T47D (cell line): ENCODE results near the gene PLEKHO1.
"Not testable (repeated sequence)": the region's sequence is repeated elsewhere in the genome, so short reads cannot be mapped to it uniquely, and the experiment has no call there.

ENCODE experiments used
- DNase-seq, 2 experiments: peaks; one replicate each; pipeline versions ENCODE4 v3.0.0 to v3.0.0-alpha.2; 2011 to 2012; ENCODE audit warnings: low read depth in 1 of 2, low spot score in 1 of 2
- JUND ChIP-seq: IDR thresholded peaks from 2 replicates; pipeline ENCODE4 v1.6.1; 2012; ENCODE audit warnings: low read depth
- in situ Hi-C: cut with HindIII; loops from 2 replicates; pipeline ENCODE4 v1.10.0; 2016; ENCODE audit warnings: low sequenced_read_pairs, low pct_unique_long_range_greater_than_20kb

Gene PLEKHO1

DNA sequence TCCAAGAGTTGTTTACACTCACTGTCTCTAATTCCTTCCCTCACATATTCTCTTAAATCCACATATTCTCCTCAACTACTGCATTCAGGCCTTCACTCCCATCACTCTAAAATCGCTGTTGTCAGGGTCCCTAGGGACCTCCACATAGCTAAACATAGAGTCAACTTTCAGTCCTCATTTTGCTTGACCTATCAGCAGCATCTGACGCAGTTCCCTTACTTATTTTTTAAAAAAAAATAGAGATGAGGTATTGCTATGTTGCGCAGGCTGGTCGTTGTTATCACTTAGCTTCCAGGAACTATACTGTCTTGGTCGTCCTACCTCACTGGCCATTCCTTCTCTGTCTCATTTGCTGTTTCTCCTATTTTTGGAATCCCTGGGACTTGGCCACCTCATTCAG lies 11.7 kb upstream of the PLEKHO1 start:
- TF ChIP-seq JUND: no peak
- in situ Hi-C loops: no loop called here

DNA sequence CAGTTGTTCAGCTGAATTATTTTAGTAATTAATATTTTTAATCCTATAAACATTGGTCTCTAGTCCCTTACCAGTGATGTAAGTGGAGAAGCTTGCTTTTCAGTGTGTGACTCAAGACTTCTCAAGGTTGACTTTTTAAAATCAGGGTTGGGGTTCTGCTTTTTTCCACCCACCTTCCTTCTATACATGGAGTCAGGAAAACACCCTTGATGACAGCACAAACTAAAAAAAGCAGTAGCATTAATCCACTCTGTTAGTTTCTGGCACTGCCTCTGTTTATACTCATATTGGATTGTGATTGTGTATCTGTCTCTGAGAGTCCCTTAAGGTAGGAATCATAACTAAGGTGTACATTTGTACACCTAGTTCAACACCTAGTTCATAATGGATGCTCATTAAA lies 8.3 kb upstream of the PLEKHO1 start:
- in situ Hi-C loops: no loop called here
- no peak for TF ChIP-seq JUND
- DNase-seq: no peak

More for the DNA sequence above, 11.7 kb upstream of the PLEKHO1 start:
- DNase-seq: no peak

DNA sequence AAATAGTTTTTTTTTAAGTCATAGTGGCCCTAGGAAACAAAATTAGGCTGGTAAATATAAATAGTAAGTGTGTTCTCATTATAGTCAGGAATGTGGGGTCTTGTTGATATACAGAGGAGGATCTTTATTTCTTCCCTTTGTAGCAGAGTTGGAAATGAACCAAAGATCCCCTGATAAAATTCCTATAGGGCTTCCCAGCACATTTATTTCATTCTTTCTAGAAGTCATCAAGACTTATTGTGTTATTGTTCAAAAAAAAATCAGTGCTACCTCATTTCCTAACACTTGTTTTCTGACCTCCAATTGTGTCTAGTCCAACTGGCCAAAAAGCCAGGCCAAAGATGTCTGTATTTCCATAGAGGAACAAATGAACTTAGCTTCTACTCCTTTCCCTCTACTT lies 7.6 kb upstream of the PLEKHO1 start:
- no peak for TF ChIP-seq JUND
- in situ Hi-C loops: no loop called here
- DNase-seq: peak in 1 of 2 experiments; percentile 23

DNA sequence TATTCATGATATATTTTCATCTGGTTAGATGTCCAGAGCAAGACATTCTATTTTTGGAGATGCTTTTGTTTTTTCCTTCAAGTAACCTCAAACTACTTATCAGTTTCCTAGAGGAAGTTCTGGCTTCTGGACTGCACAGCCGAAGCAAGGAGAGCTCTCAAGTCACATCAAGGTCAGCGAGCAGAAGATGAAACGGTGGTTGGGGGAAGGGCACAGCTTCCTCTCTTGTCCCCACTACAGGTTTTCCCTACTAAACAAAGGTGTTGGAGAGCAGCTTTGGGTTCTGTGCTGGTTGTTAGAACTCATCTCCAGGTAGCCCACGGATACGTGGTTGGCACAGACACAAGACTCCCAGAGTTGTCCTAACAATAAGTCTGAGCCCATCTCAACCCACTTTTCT lies 5.1 kb upstream of the PLEKHO1 start:
- no peak for TF ChIP-seq JUND
- in situ Hi-C loops: no loop called here
- no peak for DNase-seq

DNA sequence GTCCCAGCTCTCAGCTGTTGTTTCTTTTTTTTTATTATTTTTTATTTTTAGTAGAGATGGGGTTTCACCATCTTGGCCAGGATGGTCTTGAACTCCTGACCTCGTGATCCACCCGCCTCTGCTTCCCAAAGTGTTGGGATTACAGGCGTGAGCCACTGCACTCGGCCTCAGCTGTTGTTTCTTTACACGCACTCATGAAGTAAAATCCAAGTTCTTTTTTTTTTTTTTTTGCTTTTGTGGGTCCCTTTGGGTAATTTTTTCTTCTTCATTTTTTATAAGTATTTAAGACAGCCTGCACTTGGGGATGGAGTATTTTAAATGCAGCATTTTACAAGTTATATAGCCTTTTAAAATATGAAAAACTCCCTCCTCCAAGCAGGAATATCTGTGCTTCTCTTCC lies 3.7 kb upstream of the PLEKHO1 start:
- DNase-seq, in situ Hi-C loops: not testable (repeated sequence)

DNA sequence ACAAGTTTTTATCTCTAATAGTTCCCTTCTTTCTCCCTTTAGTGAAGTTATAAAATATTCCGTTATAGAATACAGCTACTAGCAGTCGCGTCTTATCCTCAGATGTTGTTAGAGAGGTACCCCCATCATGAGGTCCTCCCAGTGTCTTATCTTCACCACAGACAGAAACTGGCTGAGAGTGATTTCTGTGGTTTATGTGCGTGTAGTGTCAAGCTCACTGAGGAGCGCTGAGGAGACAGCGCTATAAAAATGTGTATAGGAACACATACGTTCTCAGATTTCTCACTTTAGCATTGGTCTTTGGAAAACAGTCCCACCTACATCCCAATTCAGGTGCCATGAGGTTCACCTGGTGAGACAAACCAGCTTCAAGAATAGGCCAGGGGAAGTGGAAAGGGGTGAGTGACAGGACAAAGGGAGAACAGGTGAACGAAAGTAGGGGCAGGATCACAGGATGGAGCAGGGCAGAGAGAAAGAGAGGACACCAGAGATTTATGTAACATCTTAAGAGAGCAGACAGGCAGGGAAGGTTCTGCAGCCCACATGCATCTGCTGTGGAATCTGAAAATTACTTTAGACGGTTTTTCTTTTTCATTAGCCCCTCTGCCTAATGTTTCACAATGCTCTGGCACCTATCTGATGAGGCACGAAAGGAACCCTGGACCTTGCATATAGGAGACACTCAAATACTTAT lies 2.7 kb upstream of the PLEKHO1 start:
- TF ChIP-seq JUND: no peak
- in situ Hi-C loops: no loop called here
- DNase-seq: no peak

DNA sequence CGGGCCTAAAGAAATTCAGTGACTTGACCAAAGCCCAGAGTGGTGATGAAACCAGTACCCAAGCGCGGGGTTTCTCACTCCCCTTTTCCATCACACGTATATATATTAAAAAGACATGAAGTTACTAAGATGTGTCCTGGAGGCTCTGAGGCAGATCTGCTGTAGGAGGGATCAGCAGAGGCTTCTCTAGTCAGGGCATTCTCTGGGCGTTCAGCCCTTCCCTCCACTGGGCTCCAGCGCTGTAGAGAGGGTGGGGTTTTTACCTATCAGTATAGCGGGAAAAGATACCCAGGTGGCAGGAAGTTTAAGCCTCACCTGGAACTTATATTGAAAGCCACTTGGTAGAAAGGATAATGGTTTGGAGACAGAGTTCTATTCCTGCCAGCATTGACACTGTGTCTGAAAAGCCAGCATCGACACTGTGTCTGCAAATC lies 862 bp upstream of the PLEKHO1 start:
- TF ChIP-seq JUND: no peak
- in situ Hi-C loops: no loop called here
- DNase-seq: no peak

DNA sequence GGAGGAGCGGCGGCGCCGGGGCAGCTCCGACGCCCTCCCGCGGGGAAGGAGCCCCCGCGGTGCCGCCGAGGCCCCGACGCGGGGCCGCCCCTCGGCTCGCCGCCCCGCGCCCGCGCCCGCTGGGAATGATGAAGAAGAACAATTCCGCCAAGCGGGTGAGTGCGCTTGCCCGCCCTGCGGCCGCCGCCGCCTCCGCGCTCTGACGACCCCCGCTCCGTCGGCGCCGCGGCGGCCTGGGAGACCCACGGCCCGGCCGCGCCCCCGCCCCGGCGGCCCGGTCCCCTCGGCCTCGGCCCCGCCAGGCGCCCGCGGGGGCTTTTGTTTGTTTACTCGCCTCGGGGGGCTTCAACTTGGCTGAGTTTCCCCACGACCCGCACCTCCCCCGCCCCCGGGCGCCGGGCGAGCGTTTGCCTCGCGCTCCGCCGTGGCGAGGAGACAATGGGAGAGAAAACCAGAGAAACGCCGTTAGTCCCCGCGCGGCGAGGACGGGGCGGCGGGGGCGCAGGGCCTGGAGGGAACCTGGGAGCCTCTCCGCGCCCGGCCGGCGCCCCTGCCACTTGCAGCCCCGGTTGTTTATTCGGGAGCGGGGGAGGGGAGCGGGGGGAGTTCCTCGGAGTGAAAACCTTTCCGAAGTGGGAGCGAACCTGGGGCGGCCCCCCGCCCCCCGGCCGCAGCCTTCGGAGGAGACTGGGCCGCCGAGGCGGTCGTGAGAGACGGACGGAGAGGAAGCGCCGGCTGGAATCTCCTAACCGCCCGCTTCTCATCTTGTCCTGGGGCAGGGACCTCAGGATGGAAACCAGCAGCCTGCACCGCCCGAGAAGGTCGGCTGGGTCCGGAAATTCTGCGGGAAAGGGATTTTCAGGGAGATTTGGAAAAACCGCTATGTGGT lies 661 bp downstream of the PLEKHO1 start:
- DNase-seq: no peak
- in situ Hi-C loops: no loop called here
- no peak for TF ChIP-seq JUND

DNA sequence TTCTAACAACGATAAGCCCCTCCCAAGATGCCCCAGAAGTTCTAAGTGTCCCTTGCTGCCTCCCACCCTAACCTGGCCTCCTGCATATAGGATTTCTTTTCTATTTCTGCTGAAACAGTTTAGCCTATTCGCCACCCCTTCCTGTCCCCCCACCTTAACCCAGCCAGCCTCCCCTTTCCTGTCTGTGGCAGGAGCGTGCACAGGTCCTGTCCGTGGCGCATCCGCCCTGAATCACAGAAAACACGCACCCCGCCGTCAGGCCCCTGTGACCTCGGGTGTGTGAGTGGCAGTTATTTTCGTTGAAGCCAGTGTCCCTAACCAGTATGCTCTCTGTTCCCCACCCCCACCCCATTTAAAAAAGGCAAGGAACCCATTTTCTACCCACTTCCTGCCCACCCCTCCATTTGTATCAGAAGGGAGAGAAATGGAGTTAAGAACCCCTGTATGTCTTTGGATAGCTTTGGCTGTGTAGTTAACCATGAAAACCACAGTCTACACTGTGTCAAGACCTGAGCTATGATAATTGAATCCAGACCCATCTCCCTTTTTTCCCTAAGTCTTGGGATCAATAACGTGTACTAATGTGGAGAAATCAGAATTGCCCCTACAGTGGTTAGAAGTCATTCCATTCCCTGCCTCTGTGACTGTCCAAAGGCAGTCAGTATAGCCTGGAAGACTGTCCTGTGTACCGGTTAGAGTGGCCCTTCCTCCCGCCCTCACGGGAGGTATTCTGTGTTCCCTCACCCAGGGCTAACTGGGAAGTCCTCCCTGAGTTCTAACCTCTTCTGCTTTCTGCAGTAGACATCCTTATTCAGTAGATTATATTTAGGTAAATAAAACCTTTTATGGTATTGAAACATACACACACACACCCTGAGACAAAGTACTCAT lies 1.8 kb downstream of the PLEKHO1 start:
- no peak for TF ChIP-seq JUND
- in situ Hi-C loops: no loop called here
- DNase-seq: no peak

DNA sequence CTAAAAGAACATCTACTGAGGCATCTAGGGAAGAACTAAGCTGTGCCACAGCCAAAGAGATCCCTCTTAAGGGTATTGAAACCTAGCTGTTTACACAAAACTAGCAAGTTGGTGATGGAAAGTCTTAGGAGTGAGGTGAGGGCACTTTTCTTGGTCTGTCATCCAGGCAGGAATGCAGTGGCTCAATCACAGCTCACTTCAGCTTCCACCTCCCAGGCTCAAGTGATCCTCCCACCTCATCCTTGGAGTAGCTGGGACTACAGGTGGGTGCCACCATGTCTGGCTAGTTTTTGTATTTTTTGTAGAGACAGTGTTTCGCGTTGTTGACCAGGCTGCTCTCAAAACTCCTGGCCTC lies 2.4 kb downstream of the PLEKHO1 start:
- TF ChIP-seq JUND: no peak
- in situ Hi-C loops: no loop called here
- no peak for DNase-seq

DNA sequence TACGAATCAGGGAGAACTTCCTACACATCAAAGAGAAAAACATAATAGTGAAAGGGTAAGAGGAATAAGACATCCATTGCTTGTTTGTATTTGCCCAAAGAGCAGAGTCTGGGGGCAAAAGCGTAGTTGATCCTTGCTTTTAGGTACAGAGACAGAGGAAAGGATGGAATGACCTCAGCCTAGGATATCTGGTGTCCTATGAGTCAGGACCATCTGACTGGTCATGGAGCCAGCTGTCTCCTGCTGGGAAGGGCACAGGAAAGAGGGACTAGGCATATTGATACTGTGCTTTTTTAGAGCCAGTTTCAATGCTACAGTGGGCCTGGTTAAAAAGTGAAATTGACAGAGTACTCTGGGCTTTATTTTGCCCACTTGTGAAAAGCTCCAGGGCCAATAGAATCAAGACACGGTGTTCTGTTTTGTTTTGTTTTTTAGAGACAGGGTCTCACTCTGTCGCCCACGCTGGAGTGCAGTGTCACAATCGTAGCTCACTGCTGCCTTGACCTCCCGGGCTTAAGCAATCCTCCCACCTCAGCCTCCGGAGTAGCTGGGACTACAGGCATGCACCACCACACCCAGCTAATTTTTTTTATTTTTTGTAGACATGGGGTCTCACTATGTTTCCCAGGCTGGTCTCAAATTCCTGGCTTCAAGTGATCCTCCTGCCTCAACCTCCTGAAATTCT lies 3.2 kb downstream of the PLEKHO1 start:
- in situ Hi-C loops: no loop called here
- DNase-seq: no peak
- no peak for TF ChIP-seq JUND

DNA sequence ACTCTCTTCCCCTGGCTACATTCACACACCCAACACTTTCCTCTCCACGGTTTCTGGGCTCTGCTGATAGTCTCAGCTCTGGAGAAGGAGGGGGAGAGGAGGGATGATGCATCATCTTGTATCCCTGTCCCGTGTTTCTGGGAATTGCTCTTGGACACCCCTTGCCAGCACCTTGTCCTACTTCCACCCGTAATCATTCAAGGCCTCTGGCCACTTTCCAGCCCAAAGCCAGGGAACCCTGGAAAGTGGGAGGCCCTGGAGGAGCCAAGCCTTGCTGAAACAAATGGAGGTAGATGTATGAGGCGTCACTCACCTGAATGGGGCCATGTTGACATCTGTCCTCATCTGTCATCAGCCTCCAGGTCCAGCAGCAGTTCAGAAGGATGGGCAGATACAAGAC lies 4.4 kb downstream of the PLEKHO1 start:
- DNase-seq: no peak
- TF ChIP-seq JUND: no peak
- in situ Hi-C loops: no loop called here
